HCT116 (cell line): ENCODE data around the gene CTIF. TPM values are rescaled to one million over a fixed set of nuclear protein-coding genes. Genes with fewer than 3 reads are reported as not detected.

ENCODE experiments used
- ATAC-seq: fragments of 200-7000 bp; cut with Tn5 transposase; 2 replicates; pipeline ENCODE4 v1.9.1; 2020; ENCODE audit warnings: mild to moderate bottlenecking, moderate library complexity
- BruUV-seq: library from RNA; stranded (reverse); fragments of 400-500 nt; replicated peaks from 2 replicates; lab custom pipeline; 2021; lab: Mats Ljungman, UMichigan
- CTCF ChIA-PET: fragments of 300-600 bp; sonication (Branson Sonifier 250); formaldehyde crosslinking; loops from one replicate; lab custom pipeline; 2021; ENCODE audit warnings: antibody characterized with exemption; lab: Charles Lee
- POLR2A ChIA-PET: fragments of 300-600, 350-600 bp; sonication (Branson Sonifier 250); formaldehyde crosslinking; loops from one replicate; lab custom pipeline; 2021; ENCODE audit warnings: antibody characterized with exemption; lab: Charles Lee
- RAD21 ChIA-PET, 2 experiments: fragments of 300-600 bp; sonication (Branson Sonifier 250); formaldehyde crosslinking; loops; one replicate each; lab custom pipeline; 2023; ENCODE audit warnings: low total read pairs in 2 of 2; ENCODE audit not compliant: uncharacterized antibody in 2 of 2, unreplicated experiment in 2 of 2, low non-redundant PET in 1 of 2; lab: Charles Lee
- DNase-seq: peaks from one replicate; pipeline ENCODE4 v3.0.0-alpha.2; 2010; ENCODE audit warnings: low read depth, low spot score
- H2AFZ ChIP-seq: fragments of 200-600 bp; shearing (Covaris generic), sonication (generic); 2 replicates; pipeline ENCODE4 v1.6.1; 2017; ENCODE audit warnings: low read depth, mixed run types, mixed read lengths, antibody characterized with exemption, low read length; ENCODE audit not compliant: poor library complexity, severe bottlenecking
- H3K27ac ChIP-seq: 2 replicates; pipeline ENCODE4 v1.5.1; 2012; ENCODE audit warnings: low read depth, low read length
- H3K27me3 ChIP-seq: fragments of 200-600 bp; sonication (generic); 2 replicates; pipeline ENCODE4 v1.6.1; 2016; ENCODE audit warnings: mixed run types, low read length, mixed read lengths; ENCODE audit not compliant: insufficient read depth
- H3K36me3 ChIP-seq, 2 experiments: fragments of 200-500 bp in 1 of 2; fragments of 200-600 bp in 1 of 2; sonication (Bioruptor generic) in 1 of 2; sonication (generic) in 1 of 2; 2 replicates each; pipeline versions ENCODE4 v1.5.1 to v1.6.1; 2014 to 2016; ENCODE audit warnings: low read length in 2 of 2, inconsistent platforms in 1 of 2, mixed read lengths in 1 of 2, mixed run types in 1 of 2; ENCODE audit not compliant: insufficient read depth in 2 of 2, control insufficient read depth in 1 of 2
- H3K4me1 ChIP-seq, 2 experiments: fragments of 200-600 bp in 1 of 2; sonication (generic) in 1 of 2; 2 replicates each; pipeline versions ENCODE4 v1.5.1 to v1.6.1; 2012 to 2017; ENCODE audit warnings: low read length in 2 of 2, inconsistent platforms in 1 of 2, mild to moderate bottlenecking in 1 of 2, mixed read lengths in 1 of 2, mixed run types in 1 of 2, moderate library complexity in 1 of 2; ENCODE audit not compliant: insufficient read depth in 2 of 2, control insufficient read depth in 1 of 2
- H3K4me2 ChIP-seq: fragments of 200-600 bp; sonication (generic); 2 replicates; pipeline ENCODE4 v1.6.1; 2017; ENCODE audit warnings: mixed run types, low read length, mixed read lengths
- H3K4me3 ChIP-seq, 2 experiments: fragments of 200-600 bp in 1 of 2; sonication (generic) in 1 of 2; replicated peaks in 1 of 2; 2 replicates each; pipeline ENCODE4 v1.5.1; 2011 to 2016; ENCODE audit warnings: low read length in 2 of 2, control low read depth in 1 of 2, low read depth in 1 of 2, mild to moderate bottlenecking in 1 of 2, mixed read lengths in 1 of 2, mixed run types in 1 of 2
- H3K79me2 ChIP-seq: fragments of 200-600 bp; sonication (generic); 2 replicates; pipeline ENCODE4 v1.6.1; 2017; ENCODE audit warnings: mild to moderate bottlenecking, mixed run types, low read length, moderate library complexity, mixed read lengths; ENCODE audit not compliant: insufficient read depth
- H3K9ac ChIP-seq: fragments of 200-600 bp; sonication (generic); 2 replicates; pipeline ENCODE4 v1.6.1; 2016; ENCODE audit warnings: low read length, mixed read lengths
- H3K9me2 ChIP-seq: fragments of 200-600 bp; sonication (generic), shearing (Covaris generic); 2 replicates; pipeline ENCODE4 v1.6.1; 2017; ENCODE audit warnings: mixed run types, mild to moderate bottlenecking, moderate library complexity; ENCODE audit not compliant: insufficient read depth
- H3K9me3 ChIP-seq, 2 experiments: fragments of 200-500 bp in 1 of 2; fragments of 200-600 bp in 1 of 2; sonication (Bioruptor generic) in 1 of 2; sonication (generic) in 1 of 2; 2 replicates each; pipeline ENCODE4 v1.6.1; 2014 to 2017; ENCODE audit warnings: low read length in 2 of 2, mixed read lengths in 2 of 2, inconsistent platforms in 1 of 2, low read depth in 1 of 2, mild to moderate bottlenecking in 1 of 2, mixed run types in 1 of 2, moderate library complexity in 1 of 2; ENCODE audit not compliant: control insufficient read depth in 1 of 2, insufficient read depth in 1 of 2
- H4K20me1 ChIP-seq: fragments of 200-600 bp; sonication (generic), shearing (Covaris generic); 2 replicates; pipeline ENCODE4 v1.6.1; 2017; ENCODE audit warnings: mixed run types, mild to moderate bottlenecking, moderate library complexity; ENCODE audit not compliant: insufficient read depth
- CBX3 ChIP-seq: IDR thresholded peaks from 2 replicates; pipeline ENCODE4 v1.6.1; 2012; ENCODE audit warnings: low read depth
- CEBPB ChIP-seq: IDR thresholded peaks from 2 replicates; pipeline ENCODE4 v1.6.1; 2012; ENCODE audit warnings: low read depth
- EGR1 ChIP-seq: IDR thresholded peaks from 2 replicates; pipeline ENCODE4 v1.6.1; 2012; ENCODE audit warnings: low read depth
- ELF1 ChIP-seq: IDR thresholded peaks from 2 replicates; pipeline ENCODE4 v1.6.1; 2012; ENCODE audit warnings: low read depth, borderline replicate concordance
- EZH2 ChIP-seq: fragments of 200-600 bp; sonication (generic); IDR thresholded peaks from 2 replicates; pipeline ENCODE4 v1.6.1; 2017; ENCODE audit warnings: antibody characterized with exemption, mixed run types
- EZH2phosphoT487 ChIP-seq: fragments of 200-600 bp; IDR thresholded peaks from 2 replicates; pipeline ENCODE4 v1.6.1; 2018; ENCODE audit warnings: antibody characterized with exemption, borderline replicate concordance
- FOSL1 ChIP-seq: IDR thresholded peaks from 2 replicates; pipeline ENCODE4 v1.6.1; 2012; ENCODE audit warnings: low read depth
- MAX ChIP-seq: IDR thresholded peaks from 2 replicates; pipeline ENCODE4 v1.6.1; 2012
- POLR2A ChIP-seq: IDR thresholded peaks from 2 replicates; pipeline ENCODE4 v1.7.0; 2011; ENCODE audit warnings: borderline replicate concordance; ENCODE audit not compliant: insufficient read depth, insufficient read length; ENCODE audit errors: extremely low read depth
- POLR2AphosphoS5 ChIP-seq: IDR thresholded peaks from 2 replicates; pipeline ENCODE4 v1.6.1; 2011; ENCODE audit warnings: mild to moderate bottlenecking, low read depth, low read length, moderate library complexity
- RAD21 ChIP-seq: IDR thresholded peaks from 2 replicates; pipeline ENCODE4 v1.6.1; 2012; ENCODE audit warnings: low read depth, mild to moderate bottlenecking
- SIN3A ChIP-seq: IDR thresholded peaks from 2 replicates; pipeline ENCODE4 v1.6.1; 2012; ENCODE audit warnings: low read depth
- SP1 ChIP-seq: IDR thresholded peaks from 2 replicates; pipeline ENCODE4 v1.6.1; 2012; ENCODE audit warnings: low read depth
- SRF ChIP-seq: IDR thresholded peaks from 2 replicates; pipeline ENCODE4 v1.6.1; 2012; ENCODE audit warnings: low read depth
- TCF7L2 ChIP-seq: IDR thresholded peaks from 2 replicates; pipeline ENCODE4 v1.7.0; 2011; ENCODE audit warnings: borderline replicate concordance, inconsistent platforms; ENCODE audit not compliant: insufficient read depth, insufficient read length; ENCODE audit errors: extremely low read depth
- YY1 ChIP-seq: IDR thresholded peaks from 2 replicates; pipeline ENCODE4 v1.6.1; 2011; ENCODE audit warnings: low read length, low read depth, moderate library complexity, mild to moderate bottlenecking; ENCODE audit not compliant: insufficient replicate concordance; ENCODE audit errors: extremely low read depth
- ZFX ChIP-seq: fragments of 450-650 bp; IDR thresholded peaks from 2 replicates; pipeline ENCODE4 v1.6.1; 2017
- ZNF274 ChIP-seq: fragments of 200-500 bp; sonication (Bioruptor generic); IDR thresholded peaks from 2 replicates; pipeline ENCODE4 v1.6.1; 2014; ENCODE audit warnings: mild to moderate bottlenecking, low read depth, low read length, inconsistent platforms
- intact Hi-C: fragments of 100-400 bp; cut with micrococcal nuclease; formaldehyde crosslinking; loops from 2 replicates; pipeline ENCODE4 v1.10.0; 2022
- total RNA-seq: library from RNA; stranded (reverse); gene quantifications from one replicate; pipeline ENCODE4 v1.2.1, GENCODE V29; 2021; ENCODE audit not compliant: unreplicated experiment
- TF ChIP-seq, protein P1 (sequence below), 3 experiments: fragments of 200-600 bp in 1 of 3; sonication (generic) in 1 of 3; IDR thresholded peaks in 2 of 3; conservative IDR thresholded peaks in 1 of 3; 2 replicates each; pipeline ENCODE4 v1.5.1; 2012 to 2017; ENCODE audit warnings: low read depth in 2 of 3, low read length in 2 of 3, antibody characterized with exemption in 1 of 3, borderline replicate concordance in 1 of 3, control low read depth in 1 of 3, mild to moderate bottlenecking in 1 of 3, mixed read lengths in 1 of 3, mixed run types in 1 of 3, moderate library complexity in 1 of 3; ENCODE audit not compliant: insufficient read depth in 1 of 3
- TF ChIP-seq, protein P2 (sequence below): IDR thresholded peaks from 2 replicates; pipeline ENCODE4 v1.6.1; 2012

CTIF gene
- total RNA-seq, 1 experiment from 2014 or later, result 19.7 TPM

- TF ChIP-seq, protein P1, sequence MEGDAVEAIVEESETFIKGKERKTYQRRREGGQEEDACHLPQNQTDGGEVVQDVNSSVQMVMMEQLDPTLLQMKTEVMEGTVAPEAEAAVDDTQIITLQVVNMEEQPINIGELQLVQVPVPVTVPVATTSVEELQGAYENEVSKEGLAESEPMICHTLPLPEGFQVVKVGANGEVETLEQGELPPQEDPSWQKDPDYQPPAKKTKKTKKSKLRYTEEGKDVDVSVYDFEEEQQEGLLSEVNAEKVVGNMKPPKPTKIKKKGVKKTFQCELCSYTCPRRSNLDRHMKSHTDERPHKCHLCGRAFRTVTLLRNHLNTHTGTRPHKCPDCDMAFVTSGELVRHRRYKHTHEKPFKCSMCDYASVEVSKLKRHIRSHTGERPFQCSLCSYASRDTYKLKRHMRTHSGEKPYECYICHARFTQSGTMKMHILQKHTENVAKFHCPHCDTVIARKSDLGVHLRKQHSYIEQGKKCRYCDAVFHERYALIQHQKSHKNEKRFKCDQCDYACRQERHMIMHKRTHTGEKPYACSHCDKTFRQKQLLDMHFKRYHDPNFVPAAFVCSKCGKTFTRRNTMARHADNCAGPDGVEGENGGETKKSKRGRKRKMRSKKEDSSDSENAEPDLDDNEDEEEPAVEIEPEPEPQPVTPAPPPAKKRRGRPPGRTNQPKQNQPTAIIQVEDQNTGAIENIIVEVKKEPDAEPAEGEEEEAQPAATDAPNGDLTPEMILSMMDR (IDR thresholded peaks at IDR 0.05 in 2 of 3, conservative IDR thresholded peaks at IDR 0.05 in 1 of 3; ENCODE audit: borderline replicate concordance in 1 of 3, insufficient read depth in 1 of 3, low read depth in 2 of 3, low read length in 2 of 3), result no peak
- TF ChIP-seq EGR1 (no peak), POLR2A (no peak), EZH2 (no peak), POLR2AphosphoS5 (no peak), MAX (no peak), RAD21 (no peak)
- TF ChIP-seq, protein P2, sequence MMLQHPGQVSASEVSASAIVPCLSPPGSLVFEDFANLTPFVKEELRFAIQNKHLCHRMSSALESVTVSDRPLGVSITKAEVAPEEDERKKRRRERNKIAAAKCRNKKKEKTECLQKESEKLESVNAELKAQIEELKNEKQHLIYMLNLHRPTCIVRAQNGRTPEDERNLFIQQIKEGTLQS, result no peak
These were observed 132.7 kb downstream of the CTIF start (continued) for GRCh38 chr18:48671561-48671945.

- Histone ChIP-seq H3K36me3 (no peaks in the 10 kb centered on the region), H4K20me1 (no peaks in the 10 kb centered on the region), H3K4me2 (no peak overlapping the region), H3K9me3 (no peaks in the 10 kb centered on the region), H3K4me3 (no peak overlapping the region), H3K9me2 (no peaks in the 10 kb centered on the region), H3K27me3 (no peaks in the 10 kb centered on the region), H3K79me2 (no peaks in the 10 kb centered on the region), H2AFZ (no peak overlapping the region), H3K9ac (no peak overlapping the region), H3K4me1 (peaks cover 0 to 7% of the 10 kb centered on the region in 2 experiments; a peak in 2 of 4 replicates), H3K27ac (no peak overlapping the region)
- ChIA-PET POLR2A (no interaction called here), CTCF (interaction anchor here (2.2 kb wide), 1 partner anchor 197 kb away, joined by 7 read pairs; no protein-coding TSS in a partner anchor), RAD21 (no interaction called here)
- BruUV-seq, result no TSS peak
- no peak for DNase-seq
- intact Hi-C loops, result loop anchor here (10.0 kb wide), 3 partner anchors 272 to 1532 kb away; no protein-coding TSS in a partner anchor
- ATAC-seq, result no peak
- TF ChIP-seq MAX (no peak), CEBPB (no peak), POLR2AphosphoS5 (no peak), EZH2phosphoT487 (no peak), SP1 (no peak), TCF7L2 (no peak), YY1 (no peak), ELF1 (no peak), SRF (no peak), EGR1 (no peak), ZFX (no peak), CBX3 (no peak), FOSL1 (no peak), ZNF274 (no peak), SIN3A (no peak)
- TF ChIP-seq, protein P2, result no peak
- TF ChIP-seq, protein P1 (IDR thresholded peaks at IDR 0.05 in 2 of 3, conservative IDR thresholded peaks at IDR 0.05 in 1 of 3; ENCODE audit: borderline replicate concordance in 1 of 3, insufficient read depth in 1 of 3, low read depth in 2 of 3, low read length in 2 of 3), result no peak
These were observed 134.0 kb downstream of the CTIF start for GRCh38 chr18:48672671-48673340.
